Heart right ventricle (tissue), 16 donors: ENCODE measurements around the gene CDC20B. TPM values are rescaled to one million over a fixed set of nuclear protein-coding genes. Genes with fewer than 3 reads are reported as not detected.

ENCODE experiments used
- ATAC-seq, 8 donors: fragments of 200-7000 bp; cut with Tn5 transposase; one replicate each; pipeline ENCODE4 v1.9.1; 2020; ENCODE audit warnings: mild to moderate bottlenecking in 8 of 8, moderate library complexity in 8 of 8, moderate number of reproducible peaks in 1 of 8
- DNase-seq, 2 donors: peaks; one replicate each; pipeline ENCODE4 v3.0.0-alpha.2; 2020
- H3K27ac ChIP-seq, 10 donors: fragments of 200-600 bp; sonication (generic) in 2 of 10; one replicate each; pipeline versions ENCODE4 v1.5.0 to v1.8.0; 2020 to 2022; ENCODE audit warnings: mild to moderate bottlenecking in 3 of 10
- H3K27me3 ChIP-seq, 7 donors: fragments of 200-600 bp; one replicate each; pipeline ENCODE4 v1.8.0; 2021 to 2022; ENCODE audit warnings: mild to moderate bottlenecking in 2 of 7
- H3K36me3 ChIP-seq, 9 donors: fragments of 200-600 bp; sonication (generic) in 1 of 9; one replicate each; pipeline versions ENCODE4 v1.5.0 to v1.8.0; 2020 to 2022; ENCODE audit warnings: mild to moderate bottlenecking in 2 of 9
- H3K4me1 ChIP-seq, 9 donors: fragments of 200-600 bp; sonication (generic) in 1 of 9; one replicate each; pipeline versions ENCODE4 v1.5.0 to v1.8.0; 2020 to 2022; ENCODE audit warnings: mild to moderate bottlenecking in 4 of 9
- H3K4me3 ChIP-seq, 10 donors: fragments of 200-600 bp; sonication (generic) in 2 of 10; one replicate each; pipeline versions ENCODE4 v1.5.0 to v1.8.0; 2020 to 2022; ENCODE audit warnings: mild to moderate bottlenecking in 7 of 10, moderate library complexity in 2 of 10
- H3K9me3 ChIP-seq, 11 donors: fragments of 200-600 bp in 10 of 11; sonication (generic) in 2 of 11; one replicate each; pipeline versions ENCODE4 v1.5.0 to v1.8.0; 2013 to 2022; ENCODE audit warnings: mild to moderate bottlenecking in 2 of 11, control low read depth in 1 of 11, moderate library complexity in 1 of 11
- WGBS, 2 donors: extraction: QIAGEN DNeasy Blood & Tissue Kit; methylation state at CpG; one replicate each; pipeline ENCODE4 v1.1.7; 2013; ENCODE audit warnings: inconsistent platforms in 1 of 2; 5-methylcytosine and 5-hydroxymethylcytosine counted together
- intact Hi-C, 10 donors: fragments of 100-400 bp; cut with DNase I; formaldehyde crosslinking; loops; one replicate each; pipeline versions ENCODE4 v1.11.1 to v1.14.2; 2022
- polyA plus RNA-seq, 2 donors: library from polyadenylated mRNA; stranded (reverse); fragments of 200-250 nt; gene quantifications; one replicate each; pipeline ENCODE4 v1.2.3, GENCODE V29; 2013
- total RNA-seq, 10 donors: library from RNA; stranded (reverse); fragmentation: NEBNext Ultra II Directional in 3 of 10; extraction: Animal tissue kit (Norgen Biotek cat#: 25700) in 3 of 10; gene quantifications; one replicate each; pipeline versions ENCODE4 v1.2.1 to v1.2.4, GENCODE V29; 2021 to 2023
- TF ChIP-seq, protein P1 (sequence below), 9 donors: fragments of 200-600 bp; sonication (generic) in 2 of 9; IDR thresholded peaks; one replicate each; pipeline versions ENCODE4 v1.5.0 to v1.8.0; 2021 to 2022; ENCODE audit warnings: antibody characterized with exemption in 9 of 9, mild to moderate bottlenecking in 5 of 9, moderate library complexity in 1 of 9
- donor health status: Arrhythmogenic right ventricular cardiomyopathy.
- donor health status: ischemic (EF 13 %, LVEDD 7.1; RV severe dilation, severe dysfunction).
- donor health status: healthy with polysubstance abuse.
- donor health status: DM: no; HTN: yes; CAD: no.
- donor health status: DM: no; HTN: no; CAD: no.
- donor health status: ischemic (EF 25% LVEDD 6.9; RV normal size, moderate dysfunction).
- donor health status: ischemic (EF 25% LVEDD 5.7; RV mildly dilated, moderate dysfunction).
- donor health status: healthy.
- donor health status: DM: yes; HTN: yes; CAD: no.
- donor health status: Ischemic cardiomyopathy.
- donor health status: ischemic (EF 35%, LVEDD 5.7; RV mildly dilated, moderate dysfunction).
- donor health status: nonischemic (EF 11% LVEDD 7.7; RV severe dilation, severe dysfunction).
- donor health status: DM: yes; HTN: yes; CAD: no.
- donor health status: PGD.
- donor health status: ischemic (EF 29% LVEDD 5.4; RV normal size, mild dysfunction).
- donor health status: nonischemic (EF 23%, LVEDD 6.1; RV moderate dilation, normal function).

Gene CDC20B
- total and polyA plus RNA-seq, 12 donors = not detected

DNA sequence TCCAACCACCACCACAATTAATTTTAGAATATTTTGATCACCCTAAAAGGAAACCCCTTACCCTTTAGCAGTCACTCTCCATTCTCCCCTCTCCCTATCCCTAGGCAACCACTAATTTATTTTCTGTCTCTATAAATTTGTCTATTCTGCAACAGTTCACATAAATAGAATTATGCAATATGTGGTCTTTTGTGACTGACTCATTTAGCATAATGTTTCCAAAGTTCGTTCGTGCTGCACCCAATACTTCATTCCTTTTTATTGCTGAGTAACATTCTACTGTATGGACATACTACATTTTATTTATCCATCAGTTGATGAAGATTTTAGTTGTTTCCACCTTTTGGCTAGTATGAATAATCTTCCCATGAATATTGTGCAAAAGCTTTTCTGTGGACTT lies 18.2 kb upstream of the CDC20B start:
- H3K27ac ChIP-seq = no peak overlapping the region
- ATAC-seq = no peak
- no peaks in the 10 kb centered on the region for H3K36me3 ChIP-seq
- H3K9me3 ChIP-seq = no peaks in the 10 kb centered on the region
- no peak overlapping the region for H3K4me3 ChIP-seq
- TF ChIP-seq, protein P1, sequence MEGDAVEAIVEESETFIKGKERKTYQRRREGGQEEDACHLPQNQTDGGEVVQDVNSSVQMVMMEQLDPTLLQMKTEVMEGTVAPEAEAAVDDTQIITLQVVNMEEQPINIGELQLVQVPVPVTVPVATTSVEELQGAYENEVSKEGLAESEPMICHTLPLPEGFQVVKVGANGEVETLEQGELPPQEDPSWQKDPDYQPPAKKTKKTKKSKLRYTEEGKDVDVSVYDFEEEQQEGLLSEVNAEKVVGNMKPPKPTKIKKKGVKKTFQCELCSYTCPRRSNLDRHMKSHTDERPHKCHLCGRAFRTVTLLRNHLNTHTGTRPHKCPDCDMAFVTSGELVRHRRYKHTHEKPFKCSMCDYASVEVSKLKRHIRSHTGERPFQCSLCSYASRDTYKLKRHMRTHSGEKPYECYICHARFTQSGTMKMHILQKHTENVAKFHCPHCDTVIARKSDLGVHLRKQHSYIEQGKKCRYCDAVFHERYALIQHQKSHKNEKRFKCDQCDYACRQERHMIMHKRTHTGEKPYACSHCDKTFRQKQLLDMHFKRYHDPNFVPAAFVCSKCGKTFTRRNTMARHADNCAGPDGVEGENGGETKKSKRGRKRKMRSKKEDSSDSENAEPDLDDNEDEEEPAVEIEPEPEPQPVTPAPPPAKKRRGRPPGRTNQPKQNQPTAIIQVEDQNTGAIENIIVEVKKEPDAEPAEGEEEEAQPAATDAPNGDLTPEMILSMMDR (IDR thresholded peaks at IDR 0.05) = no peak
- DNase-seq = no peak
- H3K27me3 ChIP-seq = peaks cover 0 to 100% (median 79%) of the 10 kb centered on the region in 7 donors
- intact Hi-C loops = no loop called here
- 85 to 92% methylated on average over 2 of the region's 2 CpGs for WGBS, 2 donors
- H3K4me1 ChIP-seq = no peaks in the 10 kb centered on the region

DNA sequence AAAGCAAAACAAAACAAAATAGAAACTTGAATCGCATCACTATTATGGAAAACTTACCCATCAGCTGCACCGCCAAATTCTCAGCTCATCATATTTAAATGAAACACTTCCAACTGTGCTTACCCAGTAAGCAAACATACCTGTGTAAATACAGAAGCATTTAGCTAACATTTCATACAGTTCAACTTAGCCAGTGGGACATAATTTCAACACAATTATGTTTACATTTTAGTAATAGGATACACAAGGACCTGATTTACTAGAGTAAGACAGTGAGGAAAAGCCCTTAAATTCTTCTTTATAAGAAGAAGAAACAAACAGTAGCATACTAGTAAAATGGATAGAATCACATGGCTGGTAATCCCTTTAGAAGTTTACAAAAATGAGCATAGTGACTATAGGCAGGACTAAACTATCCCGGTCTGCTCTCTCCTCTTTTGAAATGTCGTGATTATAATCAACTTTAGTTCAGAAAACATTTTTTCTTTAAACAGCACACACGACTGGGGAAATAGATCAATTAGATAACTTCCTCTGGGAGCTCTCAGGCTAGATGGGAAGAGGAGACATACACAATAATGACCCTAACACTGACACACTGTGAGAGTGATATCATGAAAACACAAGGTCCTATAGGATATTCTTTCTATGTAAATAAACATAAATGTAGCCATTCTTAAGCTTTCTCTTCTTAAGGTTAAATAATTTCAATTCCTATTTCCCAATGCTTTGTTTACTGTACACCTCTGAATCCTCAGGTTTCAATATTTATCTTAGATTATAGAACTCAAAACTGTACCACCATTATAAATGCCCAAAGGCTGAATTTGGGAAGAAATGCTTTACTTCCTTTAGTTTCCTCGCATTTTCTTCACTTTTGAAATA lies 15.9 kb upstream of the CDC20B start:
- no peaks in the 10 kb centered on the region for H3K36me3 ChIP-seq
- no peak for ATAC-seq
- no peak overlapping the region for H3K27ac ChIP-seq
- intact Hi-C loops = no loop called here
- H3K4me3 ChIP-seq = no peak overlapping the region
- H3K4me1 ChIP-seq = no peaks in the 10 kb centered on the region
- TF ChIP-seq, protein P1 (IDR thresholded peaks at IDR 0.05) = no peak
- H3K27me3 ChIP-seq = peaks cover 0 to 99% (median 87%) of the 10 kb centered on the region in 7 donors
- DNase-seq = no peak
- WGBS, 2 donors = 60 to 64% methylated on average over 6 of the region's 6 CpGs
- no peaks in the 10 kb centered on the region for H3K9me3 ChIP-seq

DNA sequence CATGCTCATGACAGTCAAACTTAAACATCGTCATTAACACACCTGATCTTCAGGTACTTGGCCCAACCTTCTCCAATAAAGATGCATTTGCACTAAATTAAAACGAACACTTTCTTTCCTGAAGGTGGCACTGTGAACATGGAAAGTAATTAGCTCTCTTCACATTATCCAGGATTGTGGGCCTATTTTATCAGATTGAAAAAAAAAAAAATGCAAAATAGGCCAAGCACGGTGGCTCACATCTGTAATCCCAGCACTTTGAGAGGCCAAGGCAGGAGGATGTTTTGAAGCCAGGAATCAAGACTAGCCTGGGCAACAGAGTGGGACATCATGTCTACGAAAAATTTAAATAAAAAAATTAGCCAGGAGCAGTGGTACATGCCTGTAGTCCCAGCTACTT lies 14.4 kb upstream of the CDC20B start:
- DNase-seq = no peak
- no peaks in the 10 kb centered on the region for H3K4me1 ChIP-seq
- 50 to 52% methylated on average over 4 of the region's 4 CpGs for WGBS, 2 donors
- H3K36me3 ChIP-seq = no peaks in the 10 kb centered on the region
- intact Hi-C loops = no loop called here
- peaks cover 0 to 99% (median 92%) of the 10 kb centered on the region in 7 donors for H3K27me3 ChIP-seq
- no peak for ATAC-seq
- H3K27ac ChIP-seq = no peak overlapping the region
- H3K4me3 ChIP-seq = no peak overlapping the region
- H3K9me3 ChIP-seq = peaks cover 0 to 6% (median 0%) of the 10 kb centered on the region in 11 donors
- TF ChIP-seq, protein P1 (IDR thresholded peaks at IDR 0.05) = peak in 2 of 9 donors; percentile 4 to 19

DNA sequence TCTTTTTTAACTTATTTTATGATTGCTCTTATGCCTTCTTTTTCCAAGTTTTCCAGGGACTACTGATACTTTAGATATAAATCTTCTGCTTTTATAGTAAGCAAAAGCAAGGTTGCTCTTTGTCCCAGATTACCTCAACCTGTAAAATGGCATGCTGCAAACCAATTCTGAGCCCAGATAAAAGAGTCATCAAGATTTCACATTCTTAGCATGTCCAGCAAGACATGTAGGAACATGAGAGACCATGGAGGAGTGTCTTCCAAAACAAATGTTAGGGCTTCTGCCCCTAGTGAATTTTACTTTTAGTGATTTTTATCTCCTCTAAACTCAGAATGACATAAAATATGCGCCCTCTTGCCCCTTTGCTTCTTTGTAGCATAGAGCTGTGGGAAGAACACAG lies 7.0 kb upstream of the CDC20B start:
- peaks cover 0 to 98% (median 90%) of the 10 kb centered on the region in 7 donors for H3K27me3 ChIP-seq
- 57 to 65% methylated on average over 1 of the region's 1 CpG for WGBS, 2 donors
- TF ChIP-seq, protein P1 (IDR thresholded peaks at IDR 0.05) = no peak

More for the DNA sequence above, 7.0 kb upstream of the CDC20B start:
- no peaks in the 10 kb centered on the region for H3K36me3 ChIP-seq
- ATAC-seq (no peak), DNase-seq (no peak)
- intact Hi-C loops = no loop called here
- peaks cover 0 to 6% (median 0%) of the 10 kb centered on the region in 11 donors for H3K9me3 ChIP-seq
- no peak overlapping the region for H3K4me3 ChIP-seq
- H3K4me1 ChIP-seq = peaks cover 4 to 16% (median 13%) of the 10 kb centered on the region in 9 donors
- no peak overlapping the region for H3K27ac ChIP-seq
